Measurements from ENCODE around the gene SKAP1.

DNA sequence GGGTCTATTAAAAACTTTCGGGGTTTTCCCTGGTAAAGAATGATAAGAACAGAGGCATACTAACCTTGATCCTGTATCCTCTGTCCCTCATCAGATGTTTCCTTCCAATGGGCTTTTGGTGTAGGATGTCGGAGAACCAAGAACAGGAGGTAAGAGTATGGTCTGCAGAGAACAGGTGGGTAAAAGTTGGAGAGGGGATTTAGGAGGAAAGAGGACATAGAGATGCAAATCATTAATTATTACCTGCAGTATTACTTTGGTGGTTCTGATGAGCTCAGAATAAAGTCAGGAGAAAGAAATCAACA lies 318.1 kb downstream of the SKAP1 start:
- no peak for TF ChIP-seq POLR2A (IDR thresholded peaks at IDR 0.05)
- TF ChIP-seq, protein P1, sequence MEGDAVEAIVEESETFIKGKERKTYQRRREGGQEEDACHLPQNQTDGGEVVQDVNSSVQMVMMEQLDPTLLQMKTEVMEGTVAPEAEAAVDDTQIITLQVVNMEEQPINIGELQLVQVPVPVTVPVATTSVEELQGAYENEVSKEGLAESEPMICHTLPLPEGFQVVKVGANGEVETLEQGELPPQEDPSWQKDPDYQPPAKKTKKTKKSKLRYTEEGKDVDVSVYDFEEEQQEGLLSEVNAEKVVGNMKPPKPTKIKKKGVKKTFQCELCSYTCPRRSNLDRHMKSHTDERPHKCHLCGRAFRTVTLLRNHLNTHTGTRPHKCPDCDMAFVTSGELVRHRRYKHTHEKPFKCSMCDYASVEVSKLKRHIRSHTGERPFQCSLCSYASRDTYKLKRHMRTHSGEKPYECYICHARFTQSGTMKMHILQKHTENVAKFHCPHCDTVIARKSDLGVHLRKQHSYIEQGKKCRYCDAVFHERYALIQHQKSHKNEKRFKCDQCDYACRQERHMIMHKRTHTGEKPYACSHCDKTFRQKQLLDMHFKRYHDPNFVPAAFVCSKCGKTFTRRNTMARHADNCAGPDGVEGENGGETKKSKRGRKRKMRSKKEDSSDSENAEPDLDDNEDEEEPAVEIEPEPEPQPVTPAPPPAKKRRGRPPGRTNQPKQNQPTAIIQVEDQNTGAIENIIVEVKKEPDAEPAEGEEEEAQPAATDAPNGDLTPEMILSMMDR (IDR thresholded peaks at IDR 0.05) = no peak

Measured in upper lobe of left lung (tissue), 4 donors.